Muscle layer of colon (tissue), 2 donors: ENCODE measurements around the gene RGMB.
"Not testable (repeated sequence)": the region's sequence is repeated elsewhere in the genome, so short reads cannot be mapped to it uniquely, and the experiment has no call there.

Experiments
- H3K27ac ChIP-seq: one replicate; pipeline ENCODE4 v1.7.0; 2013; ENCODE audit warnings: low read depth, mild to moderate bottlenecking, low read length, moderate library complexity
- H3K27me3 ChIP-seq, 2 donors: one replicate each; pipeline ENCODE4 v1.7.0; 2013; ENCODE audit warnings: low read length in 2 of 2, mild to moderate bottlenecking in 2 of 2; ENCODE audit not compliant: insufficient read depth in 2 of 2, control insufficient read depth in 1 of 2
- H3K36me3 ChIP-seq: one replicate; pipeline ENCODE4 v1.7.0; 2013; ENCODE audit warnings: mild to moderate bottlenecking, low read length; ENCODE audit not compliant: insufficient read depth
- H3K4me1 ChIP-seq: one replicate; pipeline ENCODE4 v1.7.0; 2013; ENCODE audit warnings: mild to moderate bottlenecking, low read length; ENCODE audit not compliant: insufficient read depth
- H3K4me3 ChIP-seq, 2 donors: one replicate each; pipeline ENCODE4 v1.7.0; 2013; ENCODE audit warnings: low read length in 2 of 2, low read depth in 1 of 2, mild to moderate bottlenecking in 1 of 2, moderate library complexity in 1 of 2
- H3K9ac ChIP-seq: one replicate; pipeline ENCODE4 v1.7.0; 2013; ENCODE audit warnings: low read length
- H3K9me3 ChIP-seq: one replicate; pipeline ENCODE4 v1.7.0; 2013; ENCODE audit warnings: mild to moderate bottlenecking, low read length
- donor health status: abdominal sarcoma.
- donor health status: Adenocarcinoma of cecum.

The RGMB gene

GRCh38 chr5:98773464-98774191 is at the start of gene RGMB:
TSS of gene RGMB (plus strand) at chr5:98773663. CDS start at chr5:98774071, 408 bp downstream.
- peaks cover 25% of the 10 kb centered on the region for H3K4me1 ChIP-seq
- no peaks in the 10 kb centered on the region for H3K36me3 ChIP-seq
- H3K4me3 ChIP-seq = peak within 1 kb of the TSS; percentile 81 to 90
- peak within 1 kb of the TSS; percentile 94 for H3K27ac ChIP-seq
- no peaks in the 10 kb centered on the region for H3K9me3 ChIP-seq
- no peaks in the 10 kb centered on the region for H3K27me3 ChIP-seq
- H3K9ac ChIP-seq = peak within 1 kb of the TSS; percentile 70

GRCh38 chr5:98726258-98726657 is 47.2 kb upstream of the RGMB start:
- Histone ChIP-seq H3K27me3 (no peaks in the 10 kb centered on the region), H3K9ac (no peak overlapping the region)

GRCh38 chr5:98727686-98728085 is 45.8 kb upstream of the RGMB start:
- no peak overlapping the region for H3K4me3 ChIP-seq
- no peaks in the 10 kb centered on the region for H3K27me3 ChIP-seq
- H3K27ac ChIP-seq = no peak overlapping the region
- H3K36me3 ChIP-seq = no peaks in the 10 kb centered on the region
- H3K9me3 ChIP-seq = no peaks in the 10 kb centered on the region
- no peaks in the 10 kb centered on the region for H3K4me1 ChIP-seq
- H3K9ac ChIP-seq = no peak overlapping the region

More at GRCh38 chr5:98726258-98726657, 47.2 kb upstream of the RGMB start:
- no peaks in the 10 kb centered on the region for H3K4me1 ChIP-seq
- no peaks in the 10 kb centered on the region for H3K9me3 ChIP-seq
- no peak overlapping the region for H3K27ac ChIP-seq
- H3K36me3 ChIP-seq = no peaks in the 10 kb centered on the region
- no peak overlapping the region for H3K4me3 ChIP-seq

GRCh38 chr5:98734646-98735045 is 38.8 kb upstream of the RGMB start:
- Histone ChIP-seq H3K9ac (no peak overlapping the region), H3K4me1 (no peaks in the 10 kb centered on the region), H3K4me3 (no peak overlapping the region), H3K27ac (no peak overlapping the region), H3K27me3 (no peaks in the 10 kb centered on the region), H3K36me3 (no peaks in the 10 kb centered on the region), H3K9me3 (no peaks in the 10 kb centered on the region)

DNA sequence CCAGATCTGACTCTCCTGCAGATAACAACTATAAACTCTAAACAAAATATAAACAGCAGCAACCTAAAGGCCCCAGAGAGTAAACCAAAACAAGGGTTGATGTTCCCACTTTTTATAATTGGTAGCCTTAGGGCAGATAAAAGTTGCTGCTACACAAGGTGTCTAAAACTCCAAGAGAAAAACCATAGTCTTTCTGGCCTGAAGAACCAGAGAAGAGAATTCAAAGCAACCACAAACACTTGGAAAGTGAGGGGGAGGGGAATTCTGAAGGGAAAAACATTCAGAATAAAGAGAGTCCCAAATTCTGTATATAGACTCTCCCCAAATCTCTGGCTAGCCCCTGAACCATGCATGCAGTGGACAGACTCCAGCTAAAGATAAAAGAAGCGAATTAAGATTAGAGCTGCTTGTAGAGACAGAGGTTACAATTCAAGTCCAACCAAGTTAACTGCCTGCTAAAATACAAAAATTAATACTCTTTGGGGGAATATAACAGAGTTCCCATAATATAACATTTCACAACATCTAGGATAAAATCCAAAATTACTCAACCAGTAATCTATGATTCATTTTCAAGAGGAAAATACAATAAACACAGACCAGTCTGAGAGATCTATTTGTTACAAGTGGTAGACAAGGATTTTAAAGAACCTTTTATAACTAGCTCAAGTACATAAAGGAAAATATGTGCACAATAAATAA is 37.5 kb upstream of the RGMB start:
- Histone ChIP-seq H3K27me3 (no peaks in the 10 kb centered on the region), H3K27ac (no peak overlapping the region), H3K4me3 (no peak overlapping the region), H3K9ac (no peak overlapping the region), H3K4me1 (no peaks in the 10 kb centered on the region), H3K9me3 (no peaks in the 10 kb centered on the region), H3K36me3 (no peaks in the 10 kb centered on the region)

- Histone ChIP-seq H3K27ac (no peak overlapping the region), H3K27me3 (no peaks in the 10 kb centered on the region), H3K9me3 (no peaks in the 10 kb centered on the region), H3K9ac (no peak overlapping the region), H3K4me3 (no peak overlapping the region), H3K4me1 (no peaks in the 10 kb centered on the region), H3K36me3 (no peaks in the 10 kb centered on the region)
These were observed 36.7 kb upstream of the RGMB start for GRCh38 chr5:98736753-98737152.

- H3K27ac ChIP-seq, H3K9ac ChIP-seq, H3K9me3 ChIP-seq, H3K4me3 ChIP-seq, H3K27me3 ChIP-seq, H3K36me3 ChIP-seq, H3K4me1 ChIP-seq: not testable (repeated sequence)
These were observed 36.0 kb upstream of the RGMB start for GRCh38 chr5:98737441-98737840.

DNA sequence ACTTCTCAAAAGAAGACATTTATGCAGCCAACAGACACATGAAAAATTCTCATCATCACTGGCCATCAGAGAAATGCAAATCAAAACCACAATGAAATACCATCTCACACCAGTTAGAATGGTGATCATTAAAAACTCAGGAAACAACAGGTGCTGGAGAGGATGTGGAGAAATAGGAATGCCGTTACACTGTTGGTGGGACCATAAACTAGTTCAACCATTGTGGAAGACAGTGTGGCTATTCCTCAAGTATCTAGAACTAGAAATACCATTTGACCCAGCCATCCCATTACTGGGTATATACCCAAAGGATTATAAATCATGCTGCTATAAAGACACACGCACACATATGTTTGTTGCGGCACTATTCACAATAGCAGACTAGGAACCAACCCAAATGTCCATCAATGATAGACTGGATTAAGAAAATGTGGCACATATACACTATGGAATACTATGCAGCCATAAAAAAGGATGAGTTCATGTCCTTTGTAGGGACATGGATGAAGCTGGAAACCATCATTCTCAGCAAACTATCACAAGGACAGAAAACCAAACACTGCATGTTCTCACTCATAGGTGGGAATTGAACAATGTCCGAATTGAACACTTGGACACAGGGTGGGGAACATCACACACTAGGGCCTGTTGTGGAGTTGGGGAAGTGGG is 34.8 kb upstream of the RGMB start:
- H3K9ac ChIP-seq, H3K4me1 ChIP-seq, H3K27ac ChIP-seq, H3K4me3 ChIP-seq, H3K27me3 ChIP-seq, H3K36me3 ChIP-seq, H3K9me3 ChIP-seq: not testable (repeated sequence)

- Histone ChIP-seq H3K36me3 (no peaks in the 10 kb centered on the region), H3K27ac (no peak overlapping the region), H3K4me3 (no peak overlapping the region), H3K9ac (no peak overlapping the region), H3K4me1 (no peaks in the 10 kb centered on the region), H3K9me3 (no peaks in the 10 kb centered on the region), H3K27me3 (no peaks in the 10 kb centered on the region)
These were observed 31.5 kb upstream of the RGMB start for GRCh38 chr5:98741926-98742325.

- no peaks in the 10 kb centered on the region for H3K4me1 ChIP-seq
- H3K36me3 ChIP-seq = no peaks in the 10 kb centered on the region
- no peaks in the 10 kb centered on the region for H3K27me3 ChIP-seq
- no peak overlapping the region for H3K4me3 ChIP-seq
- H3K9me3 ChIP-seq = no peaks in the 10 kb centered on the region
- H3K27ac ChIP-seq = no peak overlapping the region
- no peak overlapping the region for H3K9ac ChIP-seq
These were observed 30.9 kb upstream of the RGMB start for GRCh38 chr5:98742396-98743073.

GRCh38 chr5:98748259-98748658 is 25.2 kb upstream of the RGMB start:
- H3K36me3 ChIP-seq, H3K4me3 ChIP-seq, H3K4me1 ChIP-seq, H3K27ac ChIP-seq, H3K27me3 ChIP-seq, H3K9me3 ChIP-seq, H3K9ac ChIP-seq: not testable (repeated sequence)
